HepG2 (cell line): Measurements from ENCODE around the gene HEPACAM. TPM values are rescaled to one million over a fixed set of nuclear protein-coding genes. Genes with fewer than 3 reads are reported as not detected.

Experiments used
- ATAC-seq: fragments of 200-7000 bp; cut with Tn5 transposase; 3 replicates; pipeline ENCODE4 v1.9.1; 2020; ENCODE audit warnings: mild to moderate bottlenecking, moderate library complexity
- BruUV-seq: library from RNA; stranded (reverse); fragments of 400-500 nt; replicated peaks from 2 replicates; lab custom pipeline; 2021; lab: Mats Ljungman, UMichigan
- CTCF ChIA-PET: fragments of 300-600 bp; formaldehyde crosslinking; extraction: SDS; loops from one replicate; lab custom pipeline; 2021; ENCODE audit warnings: low total read pairs, inconsistent platforms, low intra/inter-chr PET ratio; lab: Yijun Ruan, JAX
- POLR2A ChIA-PET: fragments of 350-600 bp; sonication (Branson Sonifier 250); formaldehyde crosslinking; loops from one replicate; lab custom pipeline; 2020; ENCODE audit warnings: antibody characterized with exemption, inconsistent platforms; lab: Yijun Ruan, JAX
- DNase-seq: peaks from one replicate; pipeline ENCODE4 v3.0.0-alpha.2; 2015; ENCODE audit warnings: low spot score
- FAIRE-seq: peaks from 3 replicates; lab custom pipeline; 2011; peaks lifted over from hg19 to GRCh38; lab: Jason Lieb, UNC
- H2AFZ ChIP-seq: one replicate; pipeline ENCODE4 v1.6.1; 2011; ENCODE audit warnings: low read length, inconsistent platforms
- H3K27ac ChIP-seq: fragments of 300-600 bp; 3 replicates; pipeline ENCODE4 v1.8.0; 2011; ENCODE audit warnings: mixed run types, mild to moderate bottlenecking, mixed read lengths, low read length, inconsistent platforms; ENCODE audit not compliant: insufficient read depth; ENCODE audit errors: extremely low read length
- H3K27me3 ChIP-seq, 2 experiments: fragments of 200-600 bp in 1 of 2; 2 replicates in 1 of 2; 3 replicates in 1 of 2; pipeline versions ENCODE4 v1.6.0 to v1.8.0; 2011; ENCODE audit warnings: low read length in 2 of 2, mild to moderate bottlenecking in 2 of 2, moderate library complexity in 2 of 2, inconsistent platforms in 1 of 2; ENCODE audit not compliant: insufficient read depth in 2 of 2, control insufficient read depth in 1 of 2
- H3K36me3 ChIP-seq, 2 experiments: fragments of 200-600 bp in 1 of 2; replicated peaks in 1 of 2; 2 replicates in 1 of 2; 3 replicates in 1 of 2; pipeline versions ENCODE4 v1.5.1 to v1.8.0; 2011; ENCODE audit warnings: low read length in 2 of 2, inconsistent platforms in 1 of 2; ENCODE audit not compliant: insufficient read depth in 2 of 2, control insufficient read depth in 1 of 2
- H3K4me1 ChIP-seq: 2 replicates; pipeline ENCODE4 v1.5.1; 2012; ENCODE audit warnings: low read length, inconsistent platforms; ENCODE audit not compliant: insufficient read depth
- H3K4me2 ChIP-seq: 2 replicates; pipeline ENCODE4 v1.6.0; 2011; ENCODE audit warnings: low read depth, low read length, inconsistent platforms
- H3K4me3 ChIP-seq, 3 experiments: fragments of 200-600 bp in 1 of 3; sonication (generic), shearing (Covaris generic) in 1 of 3; replicated peaks in 1 of 3; 2 replicates each; pipeline ENCODE4 v1.5.1; 2011 to 2016; ENCODE audit warnings: low read length in 3 of 3, inconsistent platforms in 2 of 3, low read depth in 2 of 3, mild to moderate bottlenecking in 2 of 3, control low read depth in 1 of 3, mixed read lengths in 1 of 3; ENCODE audit not compliant: insufficient read depth in 1 of 3
- H3K79me2 ChIP-seq: one replicate; pipeline ENCODE4 v1.6.1; 2011; ENCODE audit warnings: low read length, inconsistent platforms; ENCODE audit not compliant: insufficient read depth
- H3K9ac ChIP-seq: 2 replicates; pipeline ENCODE4 v1.6.0; 2011; ENCODE audit warnings: mild to moderate bottlenecking, low read depth, low read length, inconsistent platforms; ENCODE audit not compliant: insufficient read depth
- H3K9me3 ChIP-seq: 2 replicates; pipeline ENCODE4 v1.5.1; 2012; ENCODE audit warnings: mild to moderate bottlenecking, low read length
- H4K20me1 ChIP-seq: 2 replicates; pipeline ENCODE4 v1.6.0; 2011; ENCODE audit warnings: inconsistent platforms, mild to moderate bottlenecking, low read length, moderate library complexity; ENCODE audit not compliant: insufficient read depth
- BRD4 ChIP-seq: sonication (generic); formaldehyde crosslinking; IDR thresholded peaks from 2 replicates; pipeline ENCODE4 v1.4.0; 2020; ENCODE audit warnings: missing genetic modification reagents
- CBX2 ChIP-seq, 2 experiments: fragments of 200-600 bp in 1 of 2; sonication (generic); formaldehyde crosslinking in 1 of 2; IDR thresholded peaks; 2 replicates each; pipeline versions ENCODE4 v1.7.0 to v1.8.1; 2018 to 2022; ENCODE audit warnings: low read depth in 2 of 2, low read length in 1 of 2, mild to moderate bottlenecking in 1 of 2, missing genetic modification reagents in 1 of 2
- DDIT3 ChIP-seq: sonication (generic); formaldehyde crosslinking; IDR thresholded peaks from 2 replicates; pipeline ENCODE4 v1.4.0; 2020; ENCODE audit warnings: mild to moderate bottlenecking, missing genetic modification reagents
- THAP7 ChIP-seq: sonication (generic); formaldehyde crosslinking; IDR thresholded peaks from 2 replicates; pipeline ENCODE4 v1.8.1; 2023; ENCODE audit warnings: mild to moderate bottlenecking, missing genetic modification reagents
- THRA ChIP-seq: sonication (generic); formaldehyde crosslinking; IDR thresholded peaks from 2 replicates; pipeline ENCODE4 v1.4.0; 2020; ENCODE audit warnings: missing genetic modification reagents, borderline replicate concordance
- ZFY ChIP-seq: sonication (generic); formaldehyde crosslinking; IDR thresholded peaks from 2 replicates; pipeline ENCODE4 v1.4.0; 2020; ENCODE audit warnings: missing genetic modification reagents
- ZNF770 ChIP-seq: sonication (generic); formaldehyde crosslinking; IDR thresholded peaks from 2 replicates; pipeline ENCODE4 v1.5.0; 2020; ENCODE audit warnings: mild to moderate bottlenecking, missing genetic modification reagents
- WGBS: methylation state at CpG from one replicate; pipeline ENCODE4 v1.1.6; 2017; ENCODE audit warnings: low lambda C conversion rate; 5-methylcytosine and 5-hydroxymethylcytosine counted together
- in situ Hi-C: cut with HindIII; loops from 2 replicates; pipeline ENCODE4 v1.10.0; 2017; ENCODE audit warnings: low pct_unique_long_range_greater_than_20kb; ENCODE audit not compliant: extremely low pct_ligation_motif_present
- intact Hi-C: fragments of 100-400 bp; cut with micrococcal nuclease; formaldehyde crosslinking; loops from one replicate; pipeline ENCODE4 v1.10.0; 2022; ENCODE audit not compliant: unreplicated experiment
- polyA plus RNA-seq, 8 experiments: library from polyadenylated mRNA; depleted of rRNA in 3 of 8; stranded (reverse) in 7 of 8; unstranded in 1 of 8; fragments of >200 nt; fragmentation: Illumina TruSeq in 4 of 8; extraction: Trizol in 4 of 8; gene quantifications; 2 replicates each; pipeline versions ENCODE4 v1.2.1 to v1.2.3, GENCODE V29; 2011 to 2016; ENCODE audit warnings: low read depth in 4 of 8, missing spikeins in 1 of 8, mixed read lengths in 1 of 8; ENCODE audit not compliant: insufficient read depth in 1 of 8
- total RNA-seq, 5 experiments: library from RNA; depleted of rRNA; stranded (reverse); fragments of >200 nt; fragmentation: Illumina TruSeq; extraction: Trizol; gene quantifications; 2 replicates each; pipeline ENCODE4 v1.2.3, GENCODE V29; 2016; ENCODE audit warnings: low read depth in 1 of 5
- TF ChIP-seq, protein P1 (sequence below): sonication (generic); formaldehyde crosslinking; IDR thresholded peaks from 2 replicates; pipeline ENCODE4 v1.5.0; 2020; ENCODE audit warnings: mild to moderate bottlenecking, missing genetic modification reagents, moderate library complexity

HEPACAM gene
- total and polyA plus RNA-seq, 2 of the 13 experiments (the other 11 are each of a cell fraction or from before 2014, with no cell fraction given), result 66.9 to 121 TPM

DNA sequence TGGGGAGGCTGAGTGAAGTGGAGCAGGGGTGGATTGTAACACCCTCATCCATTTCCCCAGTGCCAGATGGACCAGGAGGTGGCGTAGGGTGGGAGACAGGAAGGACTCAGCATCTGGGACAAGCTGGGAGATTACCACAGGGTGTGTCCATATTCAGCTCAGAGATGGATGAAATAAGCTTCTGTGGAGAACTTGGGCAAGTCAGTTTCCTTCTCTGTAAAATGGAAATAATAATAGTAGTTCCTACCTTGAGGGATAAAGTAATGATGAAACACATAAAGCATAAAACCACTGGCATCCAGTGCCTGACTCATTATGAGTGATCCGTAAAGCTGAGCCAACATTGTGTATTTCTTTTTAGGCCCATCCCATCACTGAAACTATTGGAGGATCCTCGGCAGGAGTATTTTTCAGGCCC lies 37.6 kb downstream of the HEPACAM start:
- Histone ChIP-seq H3K4me2 (peak overlapping the region; percentile 67), H3K27ac (no peak overlapping the region), H3K9me3 (no peaks in the 10 kb centered on the region), H3K79me2 (no peaks in the 10 kb centered on the region), H3K4me1 (peaks cover 66% of the 10 kb centered on the region), H3K4me3 (peak overlapping the region in 2 of 3 experiments; percentile 20 to 35; a peak in 1 of 6 replicates), H3K27me3 (peaks cover 0 to 43% of the 10 kb centered on the region in 2 experiments; a peak in 4 of 5 replicates), H4K20me1 (no peaks in the 10 kb centered on the region), H2AFZ (no peak overlapping the region), H3K9ac (peak overlapping the region; percentile 0; the same call in 1 of the 2 replicates), H3K36me3 (no peaks in the 10 kb centered on the region)
- FAIRE-seq, result peak; percentile 59
- CTCF ChIA-PET, result no interaction called here
- peak; percentile 59 for ATAC-seq
- no TSS peak for BruUV-seq
- in situ Hi-C loops, result no loop called here
- TF ChIP-seq ZFY (CRISPR knock-in tag), result no peak
- no peak for TF ChIP-seq ZNF770 (CRISPR knock-in tag)
- TF ChIP-seq CBX2 (IDR thresholded peaks at IDR 0.05; ENCODE audit: low read depth, low read length), result no peak
- TF ChIP-seq CBX2 (CRISPR knock-in tag; IDR thresholded peaks at IDR 0.05; ENCODE audit: low read depth), result no peak
- TF ChIP-seq, protein P1, sequence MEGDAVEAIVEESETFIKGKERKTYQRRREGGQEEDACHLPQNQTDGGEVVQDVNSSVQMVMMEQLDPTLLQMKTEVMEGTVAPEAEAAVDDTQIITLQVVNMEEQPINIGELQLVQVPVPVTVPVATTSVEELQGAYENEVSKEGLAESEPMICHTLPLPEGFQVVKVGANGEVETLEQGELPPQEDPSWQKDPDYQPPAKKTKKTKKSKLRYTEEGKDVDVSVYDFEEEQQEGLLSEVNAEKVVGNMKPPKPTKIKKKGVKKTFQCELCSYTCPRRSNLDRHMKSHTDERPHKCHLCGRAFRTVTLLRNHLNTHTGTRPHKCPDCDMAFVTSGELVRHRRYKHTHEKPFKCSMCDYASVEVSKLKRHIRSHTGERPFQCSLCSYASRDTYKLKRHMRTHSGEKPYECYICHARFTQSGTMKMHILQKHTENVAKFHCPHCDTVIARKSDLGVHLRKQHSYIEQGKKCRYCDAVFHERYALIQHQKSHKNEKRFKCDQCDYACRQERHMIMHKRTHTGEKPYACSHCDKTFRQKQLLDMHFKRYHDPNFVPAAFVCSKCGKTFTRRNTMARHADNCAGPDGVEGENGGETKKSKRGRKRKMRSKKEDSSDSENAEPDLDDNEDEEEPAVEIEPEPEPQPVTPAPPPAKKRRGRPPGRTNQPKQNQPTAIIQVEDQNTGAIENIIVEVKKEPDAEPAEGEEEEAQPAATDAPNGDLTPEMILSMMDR (CRISPR knock-in tag), result 0 out of 2 replicates have a peak, but pooled peaks have one; percentile 32
- no peak for TF ChIP-seq THAP7
- TF ChIP-seq BRD4 (CRISPR knock-in tag), result no peak
- no peak for TF ChIP-seq THRA (CRISPR knock-in tag)
- TF ChIP-seq DDIT3 (CRISPR knock-in tag), result no peak
- intact Hi-C loops, result no loop called here
- POLR2A ChIA-PET, result interaction anchor here (0.9 to 1.2 kb wide), 2 partner anchors 37 to 98 kb away, joined by 3 to 9 read pairs; partner anchors contain the start of genes HEPACAM and MSANTD2
- 12% methylated on average over 3 of the region's 3 CpGs for whole genome bisulfite sequencing
- peak; percentile 22 for DNase-seq
